Measurements from ENCODE around the gene ECI1.

Gene ECI1

GRCh38 chr16:2199621-2200139 is 51.7 kb downstream of the ECI1 start:
- Histone ChIP-seq H3K4me3 (replicated peaks; ENCODE audit: low read depth, low read length) (no peak overlapping the region), H3K27me3 (replicated peaks; ENCODE audit: control insufficient read depth, insufficient read depth, low read length) (peaks cover 2% of the 10 kb centered on the region; the same call in 1 of the 2 replicates), H3K36me3 (ENCODE audit: control insufficient read depth, insufficient read depth, low read length) (no peaks in the 10 kb centered on the region)
- DNase-seq (ENCODE audit: extremely low read depth, insufficient read length), result no peak
- TF ChIP-seq CTCF (IDR thresholded peaks at IDR 0.05; ENCODE audit: insufficient read depth, low read length, poor library complexity, severe bottlenecking), result no peak

- Histone ChIP-seq H3K36me3 (ENCODE audit: control insufficient read depth, insufficient read depth, low read length) (no peaks in the 10 kb centered on the region), H3K27me3 (replicated peaks; ENCODE audit: control insufficient read depth, insufficient read depth, low read length) (peaks cover 2% of the 10 kb centered on the region; the same call in 1 of the 2 replicates)
- TF ChIP-seq CTCF (IDR thresholded peaks at IDR 0.05; ENCODE audit: insufficient read depth, low read length, poor library complexity, severe bottlenecking), result no peak
Observed at GRCh38 chr16:2199095-2199494, 52.3 kb downstream of the ECI1 start.

GRCh38 chr16:2198283-2198682 is 53.1 kb downstream of the ECI1 start:
- TF ChIP-seq CTCF (IDR thresholded peaks at IDR 0.05; ENCODE audit: insufficient read depth, low read length, poor library complexity, severe bottlenecking), result no peak
- DNase-seq (ENCODE audit: extremely low read depth, insufficient read length), result no peak
- Histone ChIP-seq H3K27me3 (replicated peaks; ENCODE audit: control insufficient read depth, insufficient read depth, low read length) (peaks cover 2% of the 10 kb centered on the region; the same call in 1 of the 2 replicates), H3K4me3 (replicated peaks; ENCODE audit: low read depth, low read length) (no peak overlapping the region), H3K36me3 (ENCODE audit: control insufficient read depth, insufficient read depth, low read length) (no peaks in the 10 kb centered on the region)

More at GRCh38 chr16:2199095-2199494, 52.3 kb downstream of the ECI1 start:
- no peak overlapping the region for H3K4me3 ChIP-seq (replicated peaks; ENCODE audit: low read depth, low read length)
- DNase-seq (ENCODE audit: extremely low read depth, insufficient read length), result no peak

GRCh38 chr16:2197765-2198164 is 53.6 kb downstream of the ECI1 start:
- no peak for DNase-seq (ENCODE audit: extremely low read depth, insufficient read length)
- no peaks in the 10 kb centered on the region for H3K36me3 ChIP-seq (ENCODE audit: control insufficient read depth, insufficient read depth, low read length)
- no peak overlapping the region for H3K4me3 ChIP-seq (replicated peaks; ENCODE audit: low read depth, low read length)
- no peak for TF ChIP-seq CTCF (IDR thresholded peaks at IDR 0.05; ENCODE audit: insufficient read depth, low read length, poor library complexity, severe bottlenecking)
- H3K27me3 ChIP-seq (replicated peaks; ENCODE audit: control insufficient read depth, insufficient read depth, low read length), result peaks cover 2% of the 10 kb centered on the region; the same call in 1 of the 2 replicates

- Histone ChIP-seq H3K4me3 (replicated peaks; ENCODE audit: low read depth, low read length) (no peak overlapping the region), H3K36me3 (ENCODE audit: control insufficient read depth, insufficient read depth, low read length) (no peaks in the 10 kb centered on the region), H3K27me3 (replicated peaks; ENCODE audit: control insufficient read depth, insufficient read depth, low read length) (peaks cover 2% of the 10 kb centered on the region; the same call in 1 of the 2 replicates)
- DNase-seq (ENCODE audit: extremely low read depth, insufficient read length), result no peak
- no peak for TF ChIP-seq CTCF (IDR thresholded peaks at IDR 0.05; ENCODE audit: insufficient read depth, low read length, poor library complexity, severe bottlenecking)
Observed at GRCh38 chr16:2196981-2197511, 54.3 kb downstream of the ECI1 start.
